ENCODE data around the gene RBFOX1.

DNA sequence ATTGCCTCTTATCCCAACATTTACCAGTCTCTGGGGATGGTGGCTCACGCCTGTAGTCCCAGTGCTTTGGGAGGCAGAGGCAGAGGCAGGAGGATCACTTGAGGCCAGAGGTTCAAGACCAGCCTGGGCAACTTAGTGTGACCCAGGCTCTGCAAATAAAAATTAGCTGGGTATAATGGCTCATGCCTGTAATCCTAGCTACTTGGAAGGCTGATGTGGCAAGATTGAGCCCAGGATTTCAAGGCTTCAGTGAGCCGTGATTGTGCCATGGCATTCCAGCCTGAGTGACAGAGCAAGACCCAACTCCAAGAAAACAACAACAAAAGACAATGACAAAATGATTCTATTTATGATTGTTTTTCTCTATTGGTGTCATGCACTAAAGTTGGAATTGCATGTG, 244.9 kb downstream of the RBFOX1 start:
- TF ChIP-seq EZH2 (IDR thresholded peaks at IDR 0.05; ENCODE audit: borderline replicate concordance, insufficient read depth, low read depth, low read length, poor library complexity, severe bottlenecking) = no peak
- TF ChIP-seq, protein P1, sequence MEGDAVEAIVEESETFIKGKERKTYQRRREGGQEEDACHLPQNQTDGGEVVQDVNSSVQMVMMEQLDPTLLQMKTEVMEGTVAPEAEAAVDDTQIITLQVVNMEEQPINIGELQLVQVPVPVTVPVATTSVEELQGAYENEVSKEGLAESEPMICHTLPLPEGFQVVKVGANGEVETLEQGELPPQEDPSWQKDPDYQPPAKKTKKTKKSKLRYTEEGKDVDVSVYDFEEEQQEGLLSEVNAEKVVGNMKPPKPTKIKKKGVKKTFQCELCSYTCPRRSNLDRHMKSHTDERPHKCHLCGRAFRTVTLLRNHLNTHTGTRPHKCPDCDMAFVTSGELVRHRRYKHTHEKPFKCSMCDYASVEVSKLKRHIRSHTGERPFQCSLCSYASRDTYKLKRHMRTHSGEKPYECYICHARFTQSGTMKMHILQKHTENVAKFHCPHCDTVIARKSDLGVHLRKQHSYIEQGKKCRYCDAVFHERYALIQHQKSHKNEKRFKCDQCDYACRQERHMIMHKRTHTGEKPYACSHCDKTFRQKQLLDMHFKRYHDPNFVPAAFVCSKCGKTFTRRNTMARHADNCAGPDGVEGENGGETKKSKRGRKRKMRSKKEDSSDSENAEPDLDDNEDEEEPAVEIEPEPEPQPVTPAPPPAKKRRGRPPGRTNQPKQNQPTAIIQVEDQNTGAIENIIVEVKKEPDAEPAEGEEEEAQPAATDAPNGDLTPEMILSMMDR (IDR thresholded peaks at IDR 0.05) = no peak
